ENCODE measurements around the gene SRSF10.

DNA sequence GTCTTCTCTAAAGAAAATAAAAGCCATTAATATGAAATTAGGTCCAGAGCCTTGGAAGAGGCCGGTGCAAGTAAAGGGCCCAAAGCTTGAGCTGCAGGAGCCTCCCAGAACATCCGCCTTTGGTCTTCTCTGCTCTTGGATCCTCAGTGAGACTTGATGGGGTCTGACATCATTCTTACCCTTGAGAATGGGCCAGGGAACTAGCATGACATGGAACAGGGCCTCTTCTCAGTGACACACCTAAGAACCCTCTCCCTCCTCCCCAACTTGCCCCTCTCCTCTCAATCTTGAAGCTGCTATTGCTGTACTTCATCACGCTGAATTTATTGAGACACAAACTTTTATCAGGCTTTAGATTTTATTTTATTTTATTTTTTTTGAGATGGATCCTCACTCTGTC, 40.3 kb upstream of the SRSF10 start:
- no peak for TF ChIP-seq EZH2 (IDR thresholded peaks at IDR 0.05; ENCODE audit: insufficient read depth, poor library complexity, severe bottlenecking)
- no peak for TF ChIP-seq EZH2phosphoT487 (IDR thresholded peaks at IDR 0.05; ENCODE audit: insufficient read depth, low read depth)

All from GM23248 (cell line).